Upper lobe of right lung (tissue), 1 donor: Measurements from ENCODE around the gene RAC3. TPM values are rescaled to one million over a fixed set of nuclear protein-coding genes. Genes with fewer than 3 reads are reported as not detected.
A peak's percentile ranks its signal among the peaks of the same experiment; 100 is the strongest.

Experiments used
- ATAC-seq: fragments of 200-7000 bp; cut with Tn5 transposase; one replicate; pipeline ENCODE4 v1.9.1; 2020; ENCODE audit warnings: mild to moderate bottlenecking, moderate library complexity
- DNase-seq: peaks from one replicate; pipeline ENCODE4 v3.0.0-alpha.2; 2020
- H3K27ac ChIP-seq: fragments of 200-600 bp; one replicate; pipeline ENCODE4 v1.8.0; 2022
- H3K27me3 ChIP-seq: fragments of 200-600 bp; one replicate; pipeline ENCODE4 v1.8.0; 2022; ENCODE audit warnings: mild to moderate bottlenecking
- H3K36me3 ChIP-seq: fragments of 200-600 bp; one replicate; pipeline ENCODE4 v1.8.0; 2022
- H3K4me1 ChIP-seq: fragments of 200-600 bp; one replicate; pipeline ENCODE4 v1.8.0; 2022
- H3K4me3 ChIP-seq: fragments of 200-600 bp; one replicate; pipeline ENCODE4 v1.8.0; 2022; ENCODE audit warnings: mild to moderate bottlenecking
- H3K9me3 ChIP-seq: fragments of 200-600 bp; one replicate; pipeline ENCODE4 v1.8.0; 2022
- CTCF ChIP-seq: fragments of 200-600 bp; IDR thresholded peaks from one replicate; pipeline ENCODE4 v1.8.0; 2022; ENCODE audit warnings: antibody characterized with exemption
- intact Hi-C: fragments of 100-400 bp; cut with DNase I; formaldehyde crosslinking; loops from one replicate; pipeline ENCODE4 v1.11.0; 2022
- total RNA-seq: library from RNA; stranded (reverse); fragmentation: NEBNext Ultra II Directional; extraction: Animal tissue kit (Norgen Biotek cat#: 25700); gene quantifications from one replicate; pipeline ENCODE4 v1.2.1, GENCODE V29; 2021
- donor health status: DM: no; HTN: yes; CAD: no; lungs with severe emphysema.

The RAC3 gene
- total RNA-seq, 1 donor from 2014 or later, result 3.4 TPM

- no peaks in the 10 kb centered on the region for H3K36me3 ChIP-seq
- H3K4me3 ChIP-seq, result no peak overlapping the region
- no peaks in the 10 kb centered on the region for H3K9me3 ChIP-seq
- intact Hi-C loops, result no loop called here
- H3K4me1 ChIP-seq, result peaks cover 3% of the 10 kb centered on the region
- ATAC-seq (no peak), DNase-seq (no peak)
- no peak overlapping the region for H3K27ac ChIP-seq
- TF ChIP-seq CTCF, result no peak
- no peaks in the 10 kb centered on the region for H3K27me3 ChIP-seq
Measured at GRCh38 chr17:82009413-82009812, 22.1 kb upstream of the RAC3 start.

- Histone ChIP-seq H3K27me3 (no peaks in the 10 kb centered on the region), H3K4me1 (peaks cover 3% of the 10 kb centered on the region), H3K9me3 (no peaks in the 10 kb centered on the region), H3K27ac (no peak overlapping the region), H3K4me3 (no peak overlapping the region), H3K36me3 (no peaks in the 10 kb centered on the region)
- DNase-seq (no peak), ATAC-seq (no peak)
- TF ChIP-seq CTCF, result no peak
- intact Hi-C loops, result no loop called here
Measured at GRCh38 chr17:82010575-82011525, 20.6 kb upstream of the RAC3 start.

DNA sequence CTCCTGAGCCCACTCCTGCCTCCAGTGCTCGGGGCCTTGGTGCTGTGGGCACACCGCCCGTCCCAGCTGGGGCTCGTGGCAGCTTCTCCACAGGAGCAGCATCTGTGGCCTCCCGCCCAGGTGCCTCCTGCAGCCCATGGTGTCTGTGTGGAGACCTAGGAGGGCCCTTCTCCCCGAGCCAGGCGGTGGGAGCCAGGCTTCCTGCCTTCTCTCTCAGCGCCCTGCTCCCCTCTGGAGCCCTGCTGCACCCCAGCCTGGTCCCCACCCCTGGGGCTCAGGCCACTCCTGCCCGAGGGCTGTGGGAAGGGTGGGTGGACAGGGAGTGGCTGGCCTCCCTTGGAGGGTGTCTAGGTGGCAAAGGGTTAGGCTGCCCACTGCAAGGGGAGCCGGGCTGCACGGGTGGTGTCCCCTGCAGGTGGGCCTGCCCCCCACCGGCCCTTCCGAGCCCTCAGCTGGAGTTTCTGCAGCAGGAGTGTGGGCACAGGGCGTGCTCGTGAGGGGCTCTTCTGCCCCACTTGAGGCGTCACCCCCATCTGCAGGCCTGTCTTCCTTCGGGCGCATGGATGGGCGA is 19.8 kb upstream of the RAC3 start:
- Histone ChIP-seq H3K27ac (no peak overlapping the region), H3K4me3 (no peak overlapping the region), H3K27me3 (no peaks in the 10 kb centered on the region), H3K4me1 (peaks cover 3% of the 10 kb centered on the region), H3K36me3 (no peaks in the 10 kb centered on the region), H3K9me3 (no peaks in the 10 kb centered on the region)
- DNase-seq (no peak), ATAC-seq (no peak)
- no peak for TF ChIP-seq CTCF
- intact Hi-C loops, result no loop called here

GRCh38 chr17:82012261-82012639 is 19.2 kb upstream of the RAC3 start:
- Histone ChIP-seq H3K36me3 (no peaks in the 10 kb centered on the region), H3K4me1 (peaks cover 3% of the 10 kb centered on the region), H3K27me3 (no peaks in the 10 kb centered on the region), H3K9me3 (no peaks in the 10 kb centered on the region), H3K4me3 (no peak overlapping the region), H3K27ac (peak overlapping the region; percentile 78)
- TF ChIP-seq CTCF, result no peak
- DNase-seq, result no peak
- ATAC-seq, result no peak
- intact Hi-C loops, result no loop called here

- DNase-seq (peak; percentile 87), ATAC-seq (peak; percentile 63)
- no peaks in the 10 kb centered on the region for H3K27me3 ChIP-seq
- H3K4me3 ChIP-seq, result peak overlapping the region; percentile 16
- no peak for TF ChIP-seq CTCF
- peak overlapping the region; percentile 78 for H3K27ac ChIP-seq
- H3K4me1 ChIP-seq, result peaks cover 3% of the 10 kb centered on the region
- intact Hi-C loops, result no loop called here
- H3K9me3 ChIP-seq, result no peaks in the 10 kb centered on the region
- no peaks in the 10 kb centered on the region for H3K36me3 ChIP-seq
Measured at GRCh38 chr17:82012640-82013295, 18.7 kb upstream of the RAC3 start.
